HS-27A (cell line): ENCODE data around the gene YPEL3.

Experiments used
- DNase-seq: peaks from one replicate; pipeline ENCODE4 v3.0.0-alpha.2; 2012; ENCODE audit warnings: low read depth, missing footprints

The YPEL3 gene

DNA sequence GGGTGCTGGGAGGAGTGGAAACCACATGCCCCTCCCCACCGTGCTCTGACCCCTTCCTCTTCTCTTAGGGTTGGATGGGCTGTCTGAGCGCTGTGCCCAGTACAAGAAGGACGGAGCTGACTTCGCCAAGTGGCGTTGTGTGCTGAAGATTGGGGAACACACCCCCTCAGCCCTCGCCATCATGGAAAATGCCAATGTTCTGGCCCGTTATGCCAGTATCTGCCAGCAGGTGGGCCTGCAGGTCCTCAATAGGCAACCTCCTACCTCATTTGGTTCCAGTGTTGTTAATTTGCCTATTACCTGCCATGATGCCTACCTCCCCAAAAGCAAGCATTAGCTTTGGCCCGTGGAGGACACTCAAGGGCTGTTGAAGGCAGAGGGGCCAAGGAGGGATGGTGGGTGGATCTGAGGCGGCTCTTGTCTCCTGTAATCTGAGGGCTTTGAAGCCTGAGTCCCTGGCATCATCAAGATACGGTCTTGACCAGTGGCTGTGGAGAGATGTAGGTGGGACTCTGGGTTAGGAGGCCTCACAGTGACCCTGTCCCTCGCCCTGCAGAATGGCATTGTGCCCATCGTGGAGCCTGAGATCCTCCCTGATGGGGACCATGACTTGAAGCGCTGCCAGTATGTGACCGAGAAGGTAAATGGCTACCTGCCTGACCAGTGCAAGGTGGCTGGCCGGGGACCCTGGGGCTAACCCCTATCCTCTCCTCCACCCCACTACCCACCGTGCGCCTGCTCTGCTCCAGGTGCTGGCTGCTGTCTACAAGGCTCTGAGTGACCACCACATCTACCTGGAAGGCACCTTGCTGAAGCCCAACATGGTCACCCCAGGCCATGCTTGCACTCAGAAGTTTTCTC, 27.0 kb downstream of the YPEL3 start:
- DNase-seq, result no peak

DNA sequence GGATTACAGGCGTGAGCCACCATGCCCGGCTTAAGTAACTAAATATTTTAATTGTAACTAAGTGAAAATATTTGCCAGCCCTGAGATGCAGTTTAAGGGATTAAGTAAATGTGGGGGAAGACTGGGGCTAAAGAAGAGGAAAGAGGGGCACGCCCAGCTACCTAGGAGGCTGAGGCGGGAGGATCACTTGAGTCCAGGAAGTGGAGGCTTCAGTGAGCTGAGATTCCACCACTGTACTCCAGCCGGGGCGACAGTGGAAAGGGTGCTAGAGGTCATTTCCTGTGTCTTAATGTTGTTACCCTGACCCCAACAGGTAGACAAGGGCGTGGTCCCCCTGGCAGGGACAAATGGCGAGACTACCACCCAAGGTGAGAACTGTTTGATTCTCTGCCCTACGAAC, 27.7 kb downstream of the YPEL3 start:
- no peak for DNase-seq

DNA sequence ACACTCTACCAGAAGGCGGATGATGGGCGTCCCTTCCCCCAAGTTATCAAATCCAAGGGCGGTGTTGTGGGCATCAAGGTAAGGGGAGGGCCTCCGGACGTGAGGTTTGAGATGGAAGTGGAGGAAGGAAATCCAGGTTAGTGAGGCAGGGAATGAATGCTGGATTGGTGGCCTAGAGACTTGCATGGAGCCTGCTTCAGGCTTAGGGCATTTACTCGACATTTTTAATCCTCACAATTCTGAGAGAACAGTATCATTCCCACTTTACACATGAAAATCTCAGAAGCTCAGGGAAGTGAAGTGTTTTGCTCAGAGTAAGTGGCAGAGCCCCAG, 28.5 kb downstream of the YPEL3 start:
- no peak for DNase-seq

DNA sequence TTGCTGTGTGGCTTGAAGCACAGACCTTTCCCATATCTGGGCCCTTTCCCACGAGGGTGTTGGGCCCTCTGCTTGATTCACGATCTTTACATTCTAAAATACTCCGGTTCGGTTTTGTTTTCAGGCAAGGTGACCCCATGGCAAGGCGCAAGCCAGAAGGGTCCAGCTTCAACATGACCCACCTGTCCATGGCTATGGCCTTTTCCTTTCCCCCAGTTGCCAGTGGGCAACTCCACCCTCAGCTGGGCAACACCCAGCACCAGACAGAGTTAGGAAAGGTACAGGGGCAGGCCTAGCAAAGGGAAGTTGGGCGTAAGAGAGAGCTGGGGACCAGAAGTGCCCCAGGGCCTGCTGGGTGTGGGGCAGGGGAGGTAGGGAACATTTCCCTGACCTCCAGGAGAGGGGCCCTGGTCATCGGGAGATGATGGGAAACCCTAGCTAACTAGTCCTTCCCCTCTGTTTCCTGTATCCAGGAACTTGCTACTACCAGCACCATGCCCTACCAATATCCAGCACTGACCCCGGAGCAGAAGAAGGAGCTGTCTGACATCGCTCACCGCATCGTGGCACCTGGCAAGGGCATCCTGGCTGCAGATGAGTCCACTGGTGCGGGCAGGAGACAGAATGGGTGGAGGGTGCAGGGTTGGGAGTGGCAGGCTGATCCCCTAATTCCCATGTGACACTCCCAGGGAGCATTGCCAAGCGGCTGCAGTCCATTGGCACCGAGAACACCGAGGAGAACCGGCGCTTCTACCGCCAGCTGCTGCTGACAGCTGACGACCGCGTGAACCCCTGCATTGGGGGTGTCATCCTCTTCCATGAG, 29.0 kb downstream of the YPEL3 start:
- no peak for DNase-seq

DNA sequence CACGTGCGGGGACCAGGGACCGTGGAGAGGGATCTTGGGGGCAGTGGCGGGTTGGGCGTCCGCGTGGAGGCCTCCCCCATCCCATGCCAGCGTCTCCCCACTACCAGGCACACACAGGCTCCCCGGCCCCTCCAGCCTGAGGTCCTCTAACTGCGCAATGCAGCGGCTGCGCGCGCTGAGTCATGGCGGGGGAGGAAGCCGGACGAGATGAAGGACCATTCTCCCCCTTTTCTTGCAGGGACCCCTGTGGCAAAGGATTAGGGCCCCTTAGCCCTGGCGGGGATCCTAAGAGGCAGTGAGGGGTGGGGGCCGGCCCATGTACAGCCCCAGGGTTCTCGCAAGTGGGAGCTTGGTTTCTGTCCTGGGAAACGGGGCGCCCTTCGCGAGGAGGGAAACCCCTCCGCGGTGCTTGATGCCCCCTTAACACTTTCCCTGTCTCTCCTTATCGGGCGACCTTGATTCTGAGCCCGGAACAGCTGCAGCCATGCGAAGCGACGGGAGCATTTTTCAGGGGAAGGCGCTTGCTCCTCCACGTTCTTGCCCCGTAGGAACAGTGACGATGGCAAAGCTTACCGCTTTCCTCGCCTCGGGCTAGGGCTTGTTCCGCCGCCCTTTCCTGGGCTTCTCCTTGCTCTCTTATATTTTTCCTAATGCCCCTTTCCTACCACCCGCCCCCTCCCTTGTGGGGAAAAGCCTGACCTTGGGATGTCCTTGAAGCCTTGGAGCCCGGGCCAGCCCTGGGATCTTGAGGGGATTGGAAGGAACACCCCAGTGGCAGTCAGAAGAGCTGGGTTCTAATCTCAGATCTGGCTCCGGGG, 29.9 kb downstream of the YPEL3 start:
- no peak for DNase-seq

DNA sequence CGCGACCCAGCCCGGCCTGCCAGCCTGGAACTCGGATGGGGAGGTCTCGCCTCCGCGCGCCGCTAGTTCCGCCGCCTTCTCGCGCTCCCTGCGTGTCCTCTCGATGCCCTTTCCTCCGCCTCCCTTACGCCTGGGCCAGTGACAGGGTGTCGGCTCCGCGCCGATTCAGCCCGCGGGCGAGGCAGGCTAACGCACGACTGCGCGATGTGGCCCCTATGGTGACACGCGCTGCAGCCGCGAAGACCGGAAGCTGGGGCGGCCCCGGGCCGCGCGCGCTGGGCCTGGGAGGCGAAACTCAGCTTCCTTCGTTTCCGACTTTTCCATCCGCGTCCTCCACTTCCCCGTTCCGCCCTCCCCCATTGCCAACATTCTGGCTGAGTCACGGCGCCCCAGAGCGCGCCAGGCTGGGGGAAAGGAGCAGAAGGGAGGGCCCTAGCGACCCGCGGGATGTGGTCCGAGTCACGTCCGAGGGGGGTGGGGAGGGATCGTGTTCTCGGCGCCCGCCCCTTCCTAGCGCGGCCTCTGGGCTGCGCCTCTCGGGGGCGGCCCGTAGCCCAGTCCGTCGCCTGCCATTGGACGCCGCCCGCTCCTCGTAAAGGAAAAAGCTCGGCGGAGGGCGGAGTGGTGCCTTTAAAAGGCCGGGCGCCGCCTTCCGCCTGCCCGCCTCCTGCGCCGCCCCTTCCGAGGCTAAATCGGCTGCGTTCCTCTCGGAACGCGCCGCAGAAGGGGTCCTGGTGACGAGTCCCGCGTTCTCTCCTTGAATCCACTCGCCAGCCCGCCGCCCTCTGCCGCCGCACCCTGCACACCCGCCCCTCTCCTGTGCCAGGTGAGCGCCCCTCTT, 30.7 kb downstream of the YPEL3 start, which contains the start of gene ALDOA:
Gene ALDOA, plus strand, starts transcription at position 659 of the 841 bp plus-strand sequence. CDS start 1,138 bp downstream, outside the sequence.
- peak; percentile 94 for DNase-seq

DNA sequence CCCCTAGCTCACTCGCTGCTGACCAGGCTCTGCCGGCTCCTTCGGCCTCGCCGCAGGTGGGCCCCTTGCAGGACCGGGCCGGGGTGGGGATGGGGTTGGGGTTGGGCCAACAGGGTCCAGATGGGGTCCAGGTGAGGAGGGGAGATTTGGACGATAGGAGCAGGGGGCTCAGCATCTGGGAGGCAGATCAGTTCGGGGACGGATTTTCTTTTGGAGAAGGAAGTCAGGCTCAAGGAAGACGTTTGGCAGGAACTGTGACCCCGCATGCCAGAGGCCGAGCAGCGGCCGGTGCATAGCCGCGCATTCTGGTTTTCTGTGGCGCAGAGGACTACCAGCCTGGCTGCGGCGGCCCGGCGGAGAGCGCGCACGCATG, 31.3 kb downstream of the YPEL3 start:
- no peak for DNase-seq

DNA sequence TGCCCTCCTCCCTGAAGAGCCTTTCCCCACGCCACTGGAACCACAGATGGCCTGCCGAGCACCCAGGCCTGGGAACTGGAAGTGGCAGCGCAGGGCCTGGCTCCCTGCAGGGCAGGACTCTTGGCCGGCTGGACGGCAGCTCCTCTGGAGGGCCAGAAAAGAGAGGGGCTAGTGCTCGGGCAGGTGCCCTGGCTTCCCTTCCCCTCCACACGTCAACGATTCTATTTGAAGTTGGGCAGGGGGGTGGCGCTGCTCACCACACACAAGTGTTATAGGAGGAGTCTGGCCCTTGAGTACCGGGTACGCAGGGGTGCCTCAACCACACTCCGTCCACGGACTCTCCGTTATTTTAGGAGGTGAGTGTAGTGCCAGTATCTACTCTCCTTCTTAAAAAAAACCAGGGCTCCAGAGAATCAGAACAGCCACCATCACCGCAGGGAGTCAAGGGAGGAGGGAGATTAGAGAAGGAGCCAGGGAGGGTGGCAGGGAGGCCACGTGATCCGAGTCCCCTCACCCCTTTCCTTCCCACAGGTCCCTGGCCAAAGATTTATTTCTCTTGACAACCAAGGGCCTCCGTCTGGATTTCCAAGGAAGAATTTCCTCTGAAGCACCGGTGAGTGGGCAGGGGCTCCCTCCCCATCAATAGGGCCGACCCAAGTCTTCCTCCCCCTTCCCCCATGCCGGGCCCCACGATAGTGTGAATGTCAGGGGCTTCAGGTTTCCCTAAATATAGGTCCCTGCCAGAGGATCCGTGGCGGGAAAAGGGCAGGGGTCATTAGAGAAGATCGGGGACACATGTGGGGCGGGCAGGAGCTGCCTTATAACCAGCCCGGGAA, 31.9 kb downstream of the YPEL3 start:
- DNase-seq, result no peak

DNA sequence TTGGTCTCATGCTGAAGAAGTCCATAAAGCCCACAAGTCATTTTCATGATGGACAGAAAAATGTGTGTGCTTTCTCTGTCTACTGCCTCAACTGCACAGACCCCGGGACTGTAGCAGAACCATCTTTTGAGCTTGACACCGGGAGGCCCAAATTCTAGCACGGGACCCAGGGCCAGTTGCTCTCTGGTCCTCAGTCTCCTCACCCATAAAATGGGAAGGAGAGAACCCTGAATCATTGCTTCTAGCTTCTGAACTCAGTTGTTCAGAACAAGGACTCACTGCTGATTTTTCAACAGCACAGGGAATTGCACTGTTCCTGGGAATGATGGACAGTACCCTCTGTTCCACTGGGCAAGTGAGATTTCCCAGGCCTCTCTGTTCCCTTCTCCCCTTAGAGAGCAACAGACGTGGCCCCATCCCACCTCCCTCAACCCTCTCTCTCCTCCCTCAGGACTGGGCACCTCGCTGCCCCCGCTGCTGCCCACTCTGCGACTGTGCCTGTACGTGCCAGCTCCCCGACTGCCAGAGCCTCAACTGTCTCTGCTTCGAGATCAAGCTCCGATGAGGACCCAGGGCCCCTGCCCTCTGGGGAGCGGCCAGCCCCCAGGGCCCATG, 32.6 kb downstream of the YPEL3 start:
- DNase-seq, result no peak

DNA sequence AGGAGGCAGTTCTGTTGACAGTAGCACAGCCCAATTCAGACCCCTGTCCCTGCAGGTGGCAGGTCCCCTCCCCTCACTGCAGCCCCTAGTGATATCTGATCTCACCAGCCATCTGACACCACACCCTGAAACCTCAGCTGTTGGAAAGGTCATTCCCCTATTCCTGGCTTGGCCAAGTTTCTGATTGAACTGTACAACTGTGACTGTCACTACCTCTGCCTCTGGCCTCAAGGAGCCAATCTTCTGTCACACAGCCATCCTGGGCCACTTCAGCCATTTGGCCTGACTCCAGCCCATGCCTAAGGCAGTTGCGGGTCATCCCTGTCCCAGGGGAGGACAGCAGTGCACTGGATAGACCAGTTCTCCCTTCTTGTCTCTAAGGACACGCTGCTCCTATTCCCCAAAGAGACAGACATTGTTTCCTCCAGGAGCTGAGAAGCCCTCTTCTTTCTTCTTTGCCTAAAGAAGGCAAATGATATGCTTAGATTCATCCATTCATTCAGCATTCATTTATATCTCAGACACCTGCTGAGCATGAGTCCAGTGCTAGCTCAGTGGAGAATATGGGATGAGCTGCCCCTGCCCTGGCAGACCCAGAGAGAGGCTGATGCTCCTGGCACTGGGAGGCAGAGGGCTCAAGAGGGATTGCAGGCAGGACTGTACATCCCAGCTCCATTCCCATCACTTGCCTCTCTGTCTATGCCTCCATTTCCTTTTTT, 35.0 kb downstream of the YPEL3 start:
- no peak for DNase-seq

DNA sequence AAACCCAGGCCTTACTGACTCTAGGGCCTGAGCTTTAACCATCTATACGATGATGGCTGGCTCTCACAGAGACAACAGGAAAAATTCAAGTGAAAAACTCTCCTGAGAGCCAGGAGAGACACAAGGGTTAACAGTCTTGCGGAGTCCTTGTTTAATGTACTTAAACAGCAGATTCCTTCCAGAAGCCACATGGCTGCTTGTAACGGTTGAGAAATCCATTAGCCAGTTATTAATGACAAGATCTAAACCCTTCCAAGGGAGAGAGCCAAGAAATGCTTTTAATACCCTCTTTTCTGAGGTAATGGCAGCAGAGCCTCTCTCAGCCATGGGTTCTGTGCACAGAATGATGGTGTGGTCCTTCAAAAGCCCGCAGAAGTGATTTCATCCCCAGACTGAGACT, 35.7 kb downstream of the YPEL3 start:
- no peak for DNase-seq

DNA sequence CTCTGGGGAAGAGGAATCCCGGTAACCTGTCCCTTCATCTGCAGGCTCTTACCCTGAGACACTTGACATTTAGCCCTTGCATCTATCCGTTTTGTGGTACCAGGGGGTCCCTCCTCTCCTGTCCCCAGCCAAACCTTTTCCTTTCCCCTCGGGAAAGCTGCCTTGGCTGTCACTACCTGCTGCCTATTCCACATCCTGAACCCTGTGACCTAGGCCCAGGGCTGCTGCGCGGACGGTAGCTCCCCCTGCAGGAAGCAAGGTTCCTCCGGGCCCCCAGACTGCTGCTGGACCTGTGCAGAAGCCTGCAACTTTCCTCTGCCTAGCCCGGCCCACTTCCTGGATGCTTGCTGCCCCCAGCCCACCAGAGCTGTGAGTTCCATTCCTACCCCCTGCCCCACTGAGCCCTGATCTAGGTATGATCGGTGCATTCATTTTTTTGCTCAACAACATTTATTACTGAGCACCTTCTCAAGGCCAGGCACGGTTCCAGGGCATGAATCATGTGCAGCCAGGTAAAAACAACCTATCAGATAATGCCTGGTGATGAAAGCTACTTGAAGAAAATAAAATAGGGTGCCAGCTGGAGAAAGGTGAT, 41.0 kb downstream of the YPEL3 start:
- DNase-seq, result no peak

DNA sequence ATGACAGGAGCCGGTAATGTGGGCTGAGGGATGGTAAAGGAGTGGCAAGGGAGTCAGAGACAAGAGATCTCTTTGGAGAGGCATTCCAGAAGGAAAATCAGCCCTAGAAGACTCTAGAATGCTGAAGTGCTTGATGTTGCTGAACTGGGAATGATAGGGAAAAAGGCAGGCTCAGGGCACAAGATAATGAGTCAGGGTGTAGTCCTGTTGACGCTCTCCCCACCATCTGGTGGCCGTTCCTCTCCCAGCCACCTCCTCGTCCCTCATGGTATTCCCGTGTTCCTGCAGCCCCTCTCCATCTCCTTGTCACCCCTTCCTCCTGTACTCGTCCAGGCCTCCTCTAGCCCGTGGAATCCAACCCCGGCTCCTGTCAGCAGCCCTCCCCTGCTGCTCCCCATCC, 41.6 kb downstream of the YPEL3 start:
- no peak for DNase-seq

DNA sequence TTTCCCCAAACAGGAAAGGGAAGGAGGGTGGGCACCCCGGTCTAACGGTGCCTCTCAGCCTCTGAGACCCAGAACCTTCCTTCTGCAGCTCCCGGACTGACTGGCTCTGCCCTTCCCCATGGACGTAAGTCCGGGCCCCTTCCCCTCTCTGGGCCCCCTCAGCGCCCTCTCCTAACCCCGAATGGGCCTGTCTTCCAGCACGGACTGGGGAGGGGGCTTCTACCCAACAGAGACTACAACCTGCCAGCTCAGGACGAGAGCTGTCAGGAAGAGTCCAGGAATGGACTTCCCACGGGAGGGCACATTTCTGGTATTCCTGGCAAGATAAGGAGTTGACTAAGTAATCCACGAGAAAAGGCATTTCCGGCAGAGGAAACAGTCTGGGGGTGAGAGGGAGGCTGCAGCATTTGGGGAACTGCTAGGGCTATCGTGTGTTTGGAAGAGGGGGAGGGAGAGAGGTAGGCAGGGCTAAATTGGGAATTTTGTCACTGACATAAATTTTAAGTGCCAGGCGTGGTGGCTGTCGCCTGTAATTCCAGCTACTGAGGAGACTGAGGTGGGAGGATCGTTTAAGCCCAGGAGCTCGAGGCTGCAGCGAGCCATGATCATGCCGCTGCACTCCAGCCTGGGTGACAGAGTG, 42.5 kb downstream of the YPEL3 start:
- DNase-seq, result peak; percentile 52

DNA sequence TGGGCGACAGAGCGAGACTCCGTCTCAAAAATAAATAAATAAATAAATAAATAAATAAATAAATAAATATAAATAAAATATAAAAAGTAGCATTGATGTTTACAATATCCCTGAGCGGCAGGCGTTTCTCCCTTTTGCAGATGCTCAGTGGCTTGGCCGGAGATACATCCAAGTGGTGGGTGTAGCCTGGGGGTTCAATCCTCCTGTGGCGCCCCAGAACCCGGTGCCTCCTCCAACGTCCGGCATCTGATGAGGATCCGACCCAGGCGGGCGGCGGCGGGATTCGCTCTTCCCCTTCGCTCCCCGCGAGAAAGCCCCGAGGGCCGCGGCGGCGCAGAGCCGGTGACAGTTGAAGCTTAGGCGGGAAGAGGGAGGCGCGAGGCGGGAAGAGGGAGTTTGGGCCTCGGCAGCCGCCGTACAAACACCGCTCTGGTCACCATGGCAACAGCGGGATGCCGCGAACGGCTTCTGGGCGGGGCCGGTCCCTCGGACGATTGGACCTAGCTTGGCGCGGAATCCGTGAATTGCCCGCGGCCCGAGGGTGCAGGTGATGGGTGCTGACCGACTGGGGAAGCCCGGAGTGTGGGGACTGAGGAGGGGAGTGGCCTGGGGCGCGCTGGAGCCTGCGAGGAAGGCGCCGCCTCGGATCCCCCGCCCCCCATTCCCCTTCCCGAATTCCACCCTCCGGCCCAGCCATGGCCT, 43.2 kb downstream of the YPEL3 start:
- DNase-seq, result peak; percentile 82

DNA sequence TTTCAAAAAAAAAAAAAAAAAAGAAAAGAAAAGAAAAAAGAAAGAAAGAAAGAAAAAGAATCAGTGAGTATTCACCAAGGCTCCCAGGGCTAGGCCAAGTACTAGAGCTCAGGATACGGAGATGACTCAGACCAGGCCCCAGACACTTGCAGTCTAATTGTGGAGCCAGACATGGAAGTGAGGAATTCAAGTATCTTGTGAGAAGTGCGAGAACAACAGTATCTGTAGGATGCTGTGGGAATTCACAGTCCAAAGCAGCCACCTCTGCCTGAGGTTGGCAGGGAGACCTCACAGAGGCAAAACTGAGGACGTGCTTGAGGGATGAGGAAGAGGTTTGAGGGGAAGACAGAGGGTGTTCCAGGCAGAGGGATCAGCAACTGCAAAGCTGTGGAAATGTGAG, 44.5 kb downstream of the YPEL3 start:
- no peak for DNase-seq

DNA sequence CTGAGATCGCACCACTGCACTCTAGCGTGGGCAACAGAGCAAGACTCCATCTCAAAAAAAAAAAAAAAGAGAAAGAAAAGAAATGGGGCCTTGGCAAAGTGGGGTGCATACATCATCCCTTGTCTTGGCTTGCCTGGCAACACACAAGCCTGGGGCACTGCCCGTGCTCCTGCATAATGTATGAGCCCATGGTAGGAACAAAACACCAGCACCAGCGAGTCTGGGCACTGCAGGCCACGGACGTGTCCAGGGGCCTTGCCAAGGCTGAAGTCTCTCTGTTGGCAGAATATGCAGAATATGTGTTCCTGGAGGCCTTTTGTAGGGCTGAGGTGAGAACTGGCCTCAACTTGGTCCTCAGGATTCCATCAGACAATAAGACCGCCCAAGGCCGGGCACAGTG, 46.1 kb downstream of the YPEL3 start:
- no peak for DNase-seq

DNA sequence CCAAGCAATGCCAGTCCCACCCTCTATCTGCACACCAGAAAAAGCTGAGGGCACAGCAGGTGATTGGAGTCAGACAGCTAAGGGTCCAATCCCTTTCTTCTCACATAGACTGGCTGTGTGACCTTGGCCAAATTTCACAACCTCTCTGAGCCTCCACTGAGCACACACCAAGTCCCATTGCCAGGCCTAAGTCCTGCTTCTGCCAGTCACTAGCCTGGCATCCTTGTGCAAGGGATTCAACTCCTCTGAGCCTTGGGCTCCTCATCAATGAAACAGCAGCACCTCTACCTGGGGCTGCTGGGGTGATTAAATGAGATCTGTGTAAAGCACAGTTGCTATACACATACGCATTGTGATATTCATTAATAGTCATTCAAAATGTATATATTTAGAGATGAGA, 49.4 kb downstream of the YPEL3 start:
- DNase-seq, result no peak
